Neural cell (in vitro differentiated cells): ENCODE results near the gene GARIN3.

Experiments
- EP300 ChIP-seq: fragments of 450-650 bp; conservative IDR thresholded peaks from 2 replicates; pipeline ENCODE4 v1.6.1; 2014; ENCODE audit warnings: antibody characterized with exemption, mild to moderate bottlenecking, moderate library complexity; ENCODE audit not compliant: poor library complexity, severe bottlenecking
- EZH2 ChIP-seq: fragments of 200-600, 300-800 bp; shearing (Covaris generic), sonication (generic); IDR thresholded peaks from 2 replicates; pipeline ENCODE4 v1.6.1; 2014; ENCODE audit warnings: antibody characterized with exemption, low read length, borderline replicate concordance, mild to moderate bottlenecking; ENCODE audit not compliant: insufficient read depth, poor library complexity, severe bottlenecking
- MXI1 ChIP-seq: fragments of 450-650 bp; conservative IDR thresholded peaks from 2 replicates; pipeline ENCODE4 v1.6.1; 2014; ENCODE audit warnings: antibody characterized with exemption, mild to moderate bottlenecking; ENCODE audit not compliant: poor library complexity, severe bottlenecking
- POLR2AphosphoS5 ChIP-seq: IDR thresholded peaks from 2 replicates; pipeline ENCODE4 v1.6.1; 2012
- RAD21 ChIP-seq: fragments of 450-650 bp; conservative IDR thresholded peaks from 2 replicates; pipeline ENCODE4 v1.6.1; 2014; ENCODE audit warnings: antibody characterized with exemption, mild to moderate bottlenecking, moderate library complexity
- REST ChIP-seq: IDR thresholded peaks from 2 replicates; pipeline ENCODE4 v1.6.1; 2012; ENCODE audit warnings: borderline replicate concordance
- SMC3 ChIP-seq: fragments of 450-650 bp; conservative IDR thresholded peaks from 2 replicates; pipeline ENCODE4 v1.6.1; 2014; ENCODE audit warnings: antibody characterized with exemption, mild to moderate bottlenecking, moderate library complexity; ENCODE audit not compliant: poor library complexity
- TF ChIP-seq, protein P1 (sequence below): fragments of 450-650 bp; IDR thresholded peaks from 2 replicates; pipeline ENCODE4 v1.5.1; 2014; ENCODE audit warnings: antibody characterized with exemption, mild to moderate bottlenecking, moderate library complexity; ENCODE audit not compliant: poor library complexity, severe bottlenecking

- TF ChIP-seq, protein P1, sequence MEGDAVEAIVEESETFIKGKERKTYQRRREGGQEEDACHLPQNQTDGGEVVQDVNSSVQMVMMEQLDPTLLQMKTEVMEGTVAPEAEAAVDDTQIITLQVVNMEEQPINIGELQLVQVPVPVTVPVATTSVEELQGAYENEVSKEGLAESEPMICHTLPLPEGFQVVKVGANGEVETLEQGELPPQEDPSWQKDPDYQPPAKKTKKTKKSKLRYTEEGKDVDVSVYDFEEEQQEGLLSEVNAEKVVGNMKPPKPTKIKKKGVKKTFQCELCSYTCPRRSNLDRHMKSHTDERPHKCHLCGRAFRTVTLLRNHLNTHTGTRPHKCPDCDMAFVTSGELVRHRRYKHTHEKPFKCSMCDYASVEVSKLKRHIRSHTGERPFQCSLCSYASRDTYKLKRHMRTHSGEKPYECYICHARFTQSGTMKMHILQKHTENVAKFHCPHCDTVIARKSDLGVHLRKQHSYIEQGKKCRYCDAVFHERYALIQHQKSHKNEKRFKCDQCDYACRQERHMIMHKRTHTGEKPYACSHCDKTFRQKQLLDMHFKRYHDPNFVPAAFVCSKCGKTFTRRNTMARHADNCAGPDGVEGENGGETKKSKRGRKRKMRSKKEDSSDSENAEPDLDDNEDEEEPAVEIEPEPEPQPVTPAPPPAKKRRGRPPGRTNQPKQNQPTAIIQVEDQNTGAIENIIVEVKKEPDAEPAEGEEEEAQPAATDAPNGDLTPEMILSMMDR = no peak
- TF ChIP-seq MXI1 = no peak
- no peak for TF ChIP-seq POLR2AphosphoS5
- no peak for TF ChIP-seq EP300
- TF ChIP-seq SMC3 = no peak
- TF ChIP-seq EZH2 = no peak
- TF ChIP-seq RAD21 = no peak
- no peak for TF ChIP-seq REST
These were observed 39.6 kb upstream of the GARIN3 start for GRCh38 chr5:157205708-157206107.
